Measurements from ENCODE around the gene CMBL.
A peak's percentile ranks its signal among the peaks of the same experiment; 100 is the strongest.
"Not testable (repeated sequence)": the region's sequence is repeated elsewhere in the genome, so short reads cannot be mapped to it uniquely, and the experiment has no call there.

Gene CMBL

DNA sequence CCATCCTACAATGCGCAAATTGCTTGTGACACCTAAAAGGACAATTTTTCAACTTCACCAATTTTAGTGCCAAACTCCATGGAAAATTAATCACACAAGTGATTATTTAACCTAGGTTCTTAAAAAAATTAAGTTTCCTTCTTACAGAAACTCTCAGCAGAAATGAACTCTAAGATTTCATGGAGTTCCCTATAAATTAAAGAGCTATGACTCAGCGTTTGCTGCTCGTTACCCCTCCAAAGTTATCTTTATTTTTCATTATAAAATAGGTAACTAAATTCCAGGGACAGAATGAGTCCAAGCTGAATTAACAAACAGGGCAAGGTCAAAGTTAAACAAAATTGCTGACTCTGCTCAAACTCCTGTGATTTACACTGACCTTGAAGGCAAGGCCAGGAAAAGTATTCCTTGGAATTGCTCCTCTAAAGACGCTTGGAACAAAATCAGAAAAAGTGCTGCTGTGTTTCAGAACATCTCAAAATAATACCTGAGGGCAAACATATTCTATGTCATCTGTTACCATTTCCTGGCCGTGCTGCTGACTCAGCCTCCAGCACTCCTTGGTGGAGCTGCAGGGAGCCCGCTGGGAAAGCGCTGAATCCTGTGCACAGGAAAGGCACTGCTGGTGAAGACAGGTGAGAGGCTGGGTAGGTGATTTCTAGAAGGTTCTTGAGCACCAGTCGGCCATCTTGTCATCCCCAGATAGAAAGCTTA is 2.5 kb upstream of the CMBL start:
- DNase-seq: peak; percentile 77

DNA sequence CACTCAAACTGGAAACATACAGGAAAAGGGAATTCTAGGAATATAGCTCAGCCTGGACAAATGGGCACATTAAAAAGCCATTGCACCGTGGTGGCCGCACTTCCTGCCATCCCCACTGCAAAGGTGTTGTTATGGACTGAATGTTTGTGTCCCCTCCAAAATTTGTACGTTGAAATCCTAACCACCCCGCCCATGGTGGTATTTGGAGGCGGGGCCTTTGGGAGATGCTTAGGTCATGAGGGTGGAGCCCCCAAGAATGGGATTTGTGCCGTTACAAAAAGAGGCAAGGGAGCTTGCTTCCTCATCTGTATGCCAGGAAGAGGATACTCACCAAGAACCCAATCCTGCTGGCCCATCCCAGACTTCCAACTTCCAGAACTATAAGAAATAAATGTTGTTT is 1.1 kb upstream of the CMBL start:
- no peak for DNase-seq

DNA sequence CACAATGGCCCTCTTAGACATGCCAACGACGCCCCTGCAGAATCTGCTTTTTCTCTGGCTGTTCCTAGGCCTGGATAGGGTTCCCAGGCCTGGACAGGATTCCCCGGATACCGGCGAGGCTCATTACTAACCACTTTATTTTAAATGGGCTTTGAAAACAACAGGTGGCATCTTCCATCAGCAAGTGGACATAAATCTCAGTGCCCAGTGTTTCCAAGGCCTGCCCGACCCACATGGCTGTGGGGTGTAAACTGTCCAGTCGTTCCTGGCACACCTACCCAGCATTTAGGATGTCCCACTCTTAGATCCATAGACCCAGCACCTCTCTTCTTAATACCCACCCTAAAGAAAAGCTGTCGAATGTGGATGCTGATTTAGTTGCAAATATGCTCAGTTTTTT is 896 bp downstream of the CMBL start:
- no peak for DNase-seq

- DNase-seq: no peak
Observed at GRCh38 chr5:10306114-10306513, 1.6 kb downstream of the CMBL start.

DNA sequence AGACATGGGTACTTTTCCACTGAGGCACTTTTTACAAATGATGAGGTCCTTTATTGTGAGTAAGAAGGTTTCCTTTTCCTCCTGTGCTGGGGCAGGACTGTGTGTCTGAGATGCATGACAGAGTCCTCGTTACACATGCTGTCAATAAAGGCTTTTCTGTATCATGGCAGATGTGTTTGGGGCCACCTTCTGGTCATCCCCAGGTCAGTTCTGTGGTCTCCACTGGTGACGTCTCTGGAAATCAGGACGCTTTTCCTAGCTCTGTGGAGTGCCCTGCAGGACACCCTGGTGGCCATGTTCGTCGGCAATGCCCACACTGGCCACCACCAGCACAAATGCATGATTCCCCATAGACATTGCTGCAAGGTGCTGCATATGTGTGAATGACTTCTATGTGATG is 2.8 kb downstream of the CMBL start:
- DNase-seq: no peak

DNA sequence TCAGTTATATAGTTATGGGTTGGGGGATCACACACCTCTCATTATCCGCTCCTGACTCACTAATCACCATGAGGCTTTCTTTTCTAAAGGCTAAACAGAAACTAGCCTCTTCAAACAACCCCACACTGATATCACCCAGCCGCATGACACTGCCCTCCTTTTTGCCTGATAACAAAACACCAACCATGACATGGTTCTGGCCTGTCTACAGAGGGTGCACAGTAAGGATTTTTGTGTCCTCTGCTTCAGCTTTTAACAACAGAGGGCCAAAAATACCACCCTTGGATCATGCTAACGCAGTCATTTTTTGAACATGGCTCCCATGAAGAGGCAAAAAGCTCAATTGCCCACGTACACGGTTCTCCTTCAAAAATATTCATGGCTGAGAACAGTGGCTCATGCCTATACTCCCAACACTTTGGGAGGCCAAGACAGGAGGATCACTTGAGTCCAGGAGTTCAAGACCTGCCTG is 4.0 kb downstream of the CMBL start:
- DNase-seq: no peak

DNA sequence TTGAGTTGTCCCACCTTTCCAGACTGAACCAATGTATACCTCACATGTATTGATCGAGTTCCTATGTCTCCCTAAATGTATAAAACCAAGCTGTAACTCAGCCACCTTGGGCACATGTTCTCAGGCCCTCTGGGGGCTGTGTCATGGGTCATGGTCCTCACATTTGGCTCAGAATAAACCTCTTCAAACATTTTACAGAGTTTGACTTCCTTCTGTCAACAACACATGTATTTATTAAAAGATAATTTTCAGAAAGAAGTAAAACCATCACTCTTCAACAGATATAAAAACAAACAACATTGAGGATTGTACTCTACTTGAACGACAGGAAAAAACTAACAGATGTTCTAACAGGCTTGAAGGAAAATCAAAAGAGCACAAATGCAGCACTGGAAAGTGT is 4.5 kb downstream of the CMBL start:
- DNase-seq: no peak

- DNase-seq: no peak
Observed at GRCh38 chr5:10301842-10302610, 5.7 kb downstream of the CMBL start.

DNA sequence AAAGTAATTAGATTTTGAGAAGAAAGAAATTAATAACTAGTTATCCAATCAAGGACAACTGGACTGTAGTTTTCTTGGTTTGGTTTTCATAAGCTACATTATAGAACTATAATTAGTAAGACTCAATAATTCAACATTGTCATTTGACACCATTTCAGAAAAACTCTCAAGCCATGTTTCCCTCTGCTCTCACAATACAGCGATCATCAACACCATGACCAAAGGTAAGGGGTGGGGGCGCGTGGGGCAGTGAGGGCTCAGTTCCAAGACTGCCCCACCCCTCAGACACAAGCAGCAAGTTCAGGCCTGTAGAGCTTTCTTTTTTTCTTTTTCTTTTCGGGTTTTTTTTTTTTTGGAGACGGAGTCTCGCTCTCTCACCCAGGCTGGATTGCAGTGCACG is 6.4 kb downstream of the CMBL start:
- DNase-seq: no peak

DNA sequence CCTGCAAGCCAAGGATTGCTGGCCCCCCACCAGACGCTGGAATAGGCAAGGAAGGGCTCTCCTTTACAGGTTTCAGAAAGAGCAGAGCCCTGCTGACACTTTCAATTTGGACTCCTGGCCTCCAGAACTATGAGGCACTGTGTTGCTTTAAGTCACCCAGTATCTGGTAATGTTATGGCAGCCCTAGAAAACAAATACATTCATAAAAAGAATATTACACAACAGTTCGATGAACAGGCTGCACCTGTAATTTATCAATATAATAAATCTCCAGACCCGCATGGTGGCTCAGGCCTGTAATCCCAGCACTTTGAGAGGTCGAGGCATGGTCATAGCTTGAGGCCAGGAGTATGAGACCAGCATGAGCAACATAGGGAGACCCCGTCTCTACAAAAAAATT is 7.5 kb downstream of the CMBL start:
- no peak for DNase-seq

DNA sequence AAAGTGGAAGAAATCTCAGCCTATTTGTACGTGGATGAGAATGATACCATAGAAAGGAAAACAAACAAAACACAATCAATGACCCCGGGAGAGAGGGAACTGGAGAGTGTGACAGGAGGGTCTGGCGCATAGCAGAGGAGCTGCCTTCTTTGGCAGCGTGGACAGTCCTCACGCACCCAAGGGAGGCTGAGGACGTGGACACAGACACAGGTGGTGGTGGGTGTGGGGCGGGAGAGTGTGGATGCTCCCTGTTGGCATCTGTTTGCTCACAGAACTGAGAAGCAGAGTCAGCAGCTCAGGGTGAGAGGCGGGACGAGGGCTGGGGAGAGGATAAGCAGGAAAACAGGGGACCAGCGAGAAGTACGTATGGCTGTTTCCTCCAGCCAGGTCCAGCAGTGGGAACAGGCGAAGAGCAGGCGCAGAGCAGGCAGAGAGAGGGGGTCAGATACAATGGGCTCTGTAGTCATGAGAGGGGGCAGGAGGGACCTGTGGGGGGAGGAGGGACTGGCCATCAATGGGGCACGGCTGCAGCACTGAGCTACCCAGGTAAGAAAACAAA is 10.0 kb downstream of the CMBL start:
- DNase-seq: no peak

GRCh38 chr5:10295619-10296326 is 11.9 kb downstream of the CMBL start:
- no peak for DNase-seq

GRCh38 chr5:10293907-10294662 is 13.6 kb downstream of the CMBL start:
- no peak for DNase-seq

DNA sequence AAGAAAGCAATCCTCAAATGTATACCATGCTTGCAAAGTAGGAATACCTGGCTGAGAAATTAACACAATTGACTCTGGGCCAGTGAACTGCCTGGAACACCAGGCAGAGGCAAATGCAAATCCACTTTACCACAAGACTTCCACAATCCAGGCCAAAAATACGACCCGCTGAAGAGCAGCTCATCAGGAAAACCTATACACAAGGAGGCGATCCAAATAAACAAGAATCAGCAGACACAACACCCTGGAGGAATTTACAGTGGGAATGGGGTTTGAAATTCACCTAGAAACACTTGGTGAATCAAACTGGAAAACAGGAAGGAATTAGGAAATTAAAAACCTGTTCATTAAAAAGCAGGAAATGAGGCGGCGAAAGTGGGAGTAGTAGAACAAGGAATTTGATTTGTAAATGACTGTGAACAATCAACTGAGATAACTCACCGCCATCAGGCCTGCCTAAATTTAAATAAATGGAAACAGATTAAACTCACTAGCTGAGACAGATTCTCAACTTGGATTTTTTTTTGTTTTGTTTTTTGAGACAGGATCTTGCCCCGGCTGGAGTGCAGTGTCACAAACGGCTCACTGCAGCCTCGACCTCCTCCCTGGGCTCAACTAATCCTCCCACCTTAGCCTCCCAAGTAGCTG is 15.9 kb downstream of the CMBL start:
- DNase-seq: no peak

- DNase-seq: no peak
Observed at GRCh38 chr5:10290438-10290837, 17.3 kb downstream of the CMBL start.

- DNase-seq: no peak
Observed at GRCh38 chr5:10289991-10290390, 17.7 kb downstream of the CMBL start.

DNA sequence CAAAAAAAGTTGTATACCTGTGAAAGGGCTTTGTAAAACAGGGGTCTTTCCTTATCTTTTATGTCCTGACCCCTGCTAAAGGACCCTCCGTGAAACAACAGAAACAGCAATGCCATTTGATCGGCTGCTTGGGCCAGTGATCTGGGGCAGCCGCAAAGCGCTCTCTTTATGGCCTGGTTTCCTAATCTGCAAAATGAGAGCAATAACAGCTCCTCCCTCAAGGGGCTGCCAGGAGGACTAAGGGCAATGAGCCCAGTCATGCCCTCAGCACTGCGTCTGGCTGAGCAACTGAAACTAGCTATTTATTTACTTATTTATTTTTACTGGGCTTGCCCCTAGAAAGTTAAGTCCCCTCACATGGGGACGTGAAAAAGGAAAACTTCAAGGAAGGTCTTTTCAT is 18.3 kb downstream of the CMBL start:
- no peak for DNase-seq

GRCh38 chr5:10288592-10289219 is 19.0 kb downstream of the CMBL start:
- no peak for DNase-seq

DNA sequence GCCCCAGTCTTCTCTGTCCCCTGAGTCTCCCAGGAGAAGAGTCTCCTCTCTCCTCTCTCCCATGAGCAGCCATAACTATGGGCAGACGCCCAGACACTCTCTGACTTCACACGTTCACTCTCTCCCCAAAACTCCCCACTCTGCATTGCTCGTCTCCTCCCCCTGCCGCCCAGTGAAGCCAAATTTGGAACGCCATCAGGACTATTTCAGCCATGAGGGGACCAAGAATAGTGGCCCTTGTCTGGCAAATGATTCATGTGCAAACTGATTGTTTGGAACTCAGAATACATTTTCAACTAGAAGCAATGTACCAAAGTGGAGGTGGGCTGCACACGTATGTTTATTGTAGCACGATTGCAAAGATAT is 20.9 kb downstream of the CMBL start:
- DNase-seq: no peak

GRCh38 chr5:10286162-10286861 is 21.4 kb downstream of the CMBL start:
- DNase-seq: no peak

DNA sequence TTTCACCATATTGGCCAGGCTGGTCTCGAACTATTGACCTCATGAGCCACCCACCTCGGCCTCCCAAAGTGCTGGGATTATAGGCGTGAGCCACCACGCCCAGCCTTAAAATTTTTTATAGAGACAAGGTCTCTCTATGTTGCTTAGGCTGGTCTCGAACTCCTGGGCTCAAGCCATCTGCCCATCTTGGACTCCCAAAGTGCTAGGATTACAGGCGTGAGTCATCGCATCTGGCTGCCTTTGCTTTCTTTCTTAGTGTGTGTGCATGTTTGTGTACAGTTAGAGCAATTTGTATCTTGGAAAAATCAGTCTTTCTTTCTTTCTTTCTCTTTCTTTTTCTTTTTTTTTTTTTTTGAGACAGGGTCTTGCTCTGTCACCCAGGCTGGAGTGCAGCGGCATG is 22.3 kb downstream of the CMBL start:
- not testable (repeated sequence) for DNase-seq

Data from islet precursor cell (in vitro differentiated cells).